ENCODE data around the gene TSPAN4.

- TF ChIP-seq, protein P1, sequence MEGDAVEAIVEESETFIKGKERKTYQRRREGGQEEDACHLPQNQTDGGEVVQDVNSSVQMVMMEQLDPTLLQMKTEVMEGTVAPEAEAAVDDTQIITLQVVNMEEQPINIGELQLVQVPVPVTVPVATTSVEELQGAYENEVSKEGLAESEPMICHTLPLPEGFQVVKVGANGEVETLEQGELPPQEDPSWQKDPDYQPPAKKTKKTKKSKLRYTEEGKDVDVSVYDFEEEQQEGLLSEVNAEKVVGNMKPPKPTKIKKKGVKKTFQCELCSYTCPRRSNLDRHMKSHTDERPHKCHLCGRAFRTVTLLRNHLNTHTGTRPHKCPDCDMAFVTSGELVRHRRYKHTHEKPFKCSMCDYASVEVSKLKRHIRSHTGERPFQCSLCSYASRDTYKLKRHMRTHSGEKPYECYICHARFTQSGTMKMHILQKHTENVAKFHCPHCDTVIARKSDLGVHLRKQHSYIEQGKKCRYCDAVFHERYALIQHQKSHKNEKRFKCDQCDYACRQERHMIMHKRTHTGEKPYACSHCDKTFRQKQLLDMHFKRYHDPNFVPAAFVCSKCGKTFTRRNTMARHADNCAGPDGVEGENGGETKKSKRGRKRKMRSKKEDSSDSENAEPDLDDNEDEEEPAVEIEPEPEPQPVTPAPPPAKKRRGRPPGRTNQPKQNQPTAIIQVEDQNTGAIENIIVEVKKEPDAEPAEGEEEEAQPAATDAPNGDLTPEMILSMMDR (IDR thresholded peaks at IDR 0.05): peak; percentile 89 to 98 (median 91)
- no peak for TF ChIP-seq POLR2A (IDR thresholded peaks at IDR 0.05)
Measured at GRCh38 chr11:848380-848931, 5.8 kb downstream of the TSPAN4 start.
